NCI-H748 (cell line): ENCODE measurements around the gene ONECUT1.

Experiments
- DNase-seq: peaks from one replicate; lab custom pipeline; 2025; ENCODE audit not compliant: unreplicated experiment; lab: John Stamatoyannopoulos, UW

The ONECUT1 gene

GRCh38 chr15:52734329-52734728 lies 55.8 kb downstream of the ONECUT1 start:
- DNase-seq = no peak

GRCh38 chr15:52733696-52734255 lies 56.4 kb downstream of the ONECUT1 start:
- no peak for DNase-seq

DNA sequence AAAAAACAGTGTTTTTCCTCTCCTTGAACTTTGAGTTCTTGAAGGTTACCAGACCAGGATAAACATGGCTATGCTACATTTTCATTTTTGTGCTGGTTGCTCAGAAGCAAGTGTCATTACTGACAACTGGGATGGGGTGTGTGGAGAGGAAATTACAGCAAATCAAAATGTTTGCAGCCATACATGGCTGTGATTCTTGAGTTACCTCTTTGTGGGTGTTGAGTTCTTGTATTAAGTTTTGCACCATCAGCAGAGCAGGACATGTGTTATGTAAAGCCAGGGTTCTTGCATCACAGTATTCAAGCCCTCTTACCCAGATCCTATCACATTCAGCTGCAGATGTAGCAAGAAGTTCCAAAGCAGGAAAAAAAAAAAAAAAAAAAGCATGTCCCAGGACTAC lies 57.0 kb downstream of the ONECUT1 start:
- no peak for DNase-seq

DNA sequence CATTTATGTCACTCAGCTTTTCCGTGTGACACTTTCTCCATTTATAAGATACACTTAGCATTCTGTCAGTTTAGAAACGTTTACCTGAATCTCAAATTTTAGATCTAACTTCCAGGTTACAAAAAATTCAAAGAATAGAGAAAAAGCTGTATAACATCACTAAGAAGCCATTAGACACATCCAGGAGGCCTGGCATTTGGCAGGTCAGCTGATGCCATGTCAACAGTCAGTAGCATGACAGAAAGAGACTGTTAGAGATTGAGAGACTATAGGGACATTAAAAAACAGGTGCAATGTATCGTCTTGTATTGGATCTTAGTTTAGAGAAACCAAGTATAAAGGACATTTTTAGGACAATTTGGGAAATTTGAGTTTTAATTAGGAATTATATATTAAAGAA lies 57.6 kb downstream of the ONECUT1 start:
- DNase-seq = no peak

DNA sequence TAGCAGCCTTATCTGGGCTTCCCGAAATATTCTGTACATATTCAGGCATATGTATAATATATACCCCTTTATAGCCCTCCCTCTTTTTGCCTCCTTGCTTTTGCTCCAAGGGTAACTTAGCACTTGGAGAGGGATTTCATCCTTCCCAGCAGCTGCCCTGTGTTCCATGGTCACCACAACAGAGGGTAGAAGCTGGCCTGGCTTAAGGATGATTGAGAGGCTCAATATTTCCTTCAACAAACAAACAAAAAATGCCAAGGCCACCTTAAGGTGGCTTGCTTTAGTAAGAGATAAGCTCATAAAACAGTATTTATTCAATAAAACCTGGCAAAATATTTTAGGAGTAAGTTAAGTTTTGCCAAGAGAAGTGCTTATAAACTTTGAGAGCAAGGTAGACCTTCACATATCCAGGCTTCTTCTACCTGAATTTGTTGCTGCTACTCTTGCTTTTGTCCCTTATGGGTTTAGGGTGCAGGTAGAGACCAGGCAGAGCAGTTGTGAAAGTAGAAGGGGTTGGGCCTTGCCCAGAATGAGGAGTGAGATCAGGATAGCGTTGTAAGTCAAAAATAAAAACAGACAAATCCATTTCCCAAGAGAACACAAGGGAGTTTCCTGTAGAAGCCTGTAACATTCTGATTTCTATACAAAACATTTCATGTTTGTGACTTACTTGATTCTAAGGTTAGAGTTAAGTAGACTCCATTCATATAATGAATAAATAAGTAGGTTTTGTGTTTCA lies 58.2 kb downstream of the ONECUT1 start:
- DNase-seq = no peak

GRCh38 chr15:52731004-52731403 lies 59.1 kb downstream of the ONECUT1 start:
- no peak for DNase-seq

DNA sequence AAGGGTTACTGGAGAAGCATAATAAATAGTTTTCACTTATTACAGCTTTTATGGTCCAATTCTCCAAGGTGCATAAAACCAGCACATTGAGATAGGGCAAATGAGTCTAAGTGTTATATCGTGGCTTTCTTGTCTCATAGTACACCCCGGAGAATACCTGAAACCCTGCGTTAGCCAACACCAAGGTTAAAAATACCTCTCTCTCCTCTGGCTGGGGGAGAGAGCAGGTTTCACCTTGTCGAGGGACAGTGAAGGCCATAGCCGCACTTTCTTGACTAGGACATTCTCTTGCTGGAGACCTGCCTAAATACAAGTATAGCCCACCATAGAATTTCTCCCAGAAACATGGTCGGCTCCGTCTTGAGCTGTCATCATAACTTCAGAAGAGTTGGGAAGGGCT lies 59.5 kb downstream of the ONECUT1 start:
- no peak for DNase-seq

DNA sequence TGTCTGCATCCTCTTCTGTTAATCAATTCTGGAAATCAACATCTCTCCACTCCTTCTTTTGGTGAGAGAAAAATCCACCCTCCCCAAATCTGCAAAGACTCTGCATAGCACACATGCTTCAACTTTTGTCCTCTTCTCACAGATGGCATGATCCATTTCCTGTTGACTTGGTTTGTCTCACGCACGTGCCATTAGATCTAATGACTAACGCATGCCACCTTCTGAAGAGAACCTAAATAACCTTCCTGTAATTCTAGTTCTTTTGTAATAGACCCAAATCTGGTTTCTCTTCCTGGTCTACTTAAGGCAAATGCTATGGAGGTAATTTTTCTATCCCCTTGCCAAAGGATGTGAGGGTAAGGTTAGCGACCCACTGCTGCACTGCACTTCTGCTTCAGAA lies 60.0 kb downstream of the ONECUT1 start:
- peak; percentile 17 for DNase-seq

GRCh38 chr15:52728899-52729298 lies 61.2 kb downstream of the ONECUT1 start:
- DNase-seq = no peak

DNA sequence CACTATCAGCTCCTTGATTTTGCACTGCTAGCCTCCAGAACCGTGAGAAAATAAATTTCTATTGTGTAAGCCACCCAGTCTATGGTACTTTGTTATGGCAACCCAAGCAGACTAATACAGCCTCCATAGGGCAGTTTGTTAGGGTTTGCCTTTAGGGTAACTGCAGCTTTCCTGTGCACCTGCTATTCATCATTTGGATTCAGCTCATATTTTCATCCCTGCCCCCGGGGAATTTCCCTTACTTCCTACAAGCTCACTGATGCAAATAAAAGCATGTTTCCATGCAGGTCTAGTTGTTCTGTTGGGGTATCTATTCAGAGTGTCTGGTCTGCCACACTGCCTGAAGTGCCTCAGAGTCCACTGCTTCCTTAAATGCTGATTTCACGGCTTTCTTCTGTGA lies 62.3 kb downstream of the ONECUT1 start:
- no peak for DNase-seq

DNA sequence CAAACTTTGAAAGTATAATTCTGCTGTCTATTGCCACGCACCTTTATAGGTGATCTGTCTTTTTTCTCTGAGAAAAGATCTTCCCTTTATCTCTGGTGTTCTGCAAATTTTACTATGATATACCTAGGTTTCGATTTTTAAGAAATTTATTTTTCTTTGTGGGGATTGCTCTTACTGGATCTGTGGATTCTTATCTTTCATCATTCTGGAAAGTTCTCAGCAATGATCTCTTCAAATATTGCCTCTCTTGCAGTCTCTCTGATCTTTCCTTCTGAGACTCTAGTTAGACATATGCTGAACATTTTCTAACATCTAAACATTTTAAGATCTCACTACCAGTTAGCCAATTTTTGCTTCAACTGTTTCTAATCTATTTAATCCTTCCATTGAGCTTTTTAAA lies 63.9 kb downstream of the ONECUT1 start:
- no peak for DNase-seq

DNA sequence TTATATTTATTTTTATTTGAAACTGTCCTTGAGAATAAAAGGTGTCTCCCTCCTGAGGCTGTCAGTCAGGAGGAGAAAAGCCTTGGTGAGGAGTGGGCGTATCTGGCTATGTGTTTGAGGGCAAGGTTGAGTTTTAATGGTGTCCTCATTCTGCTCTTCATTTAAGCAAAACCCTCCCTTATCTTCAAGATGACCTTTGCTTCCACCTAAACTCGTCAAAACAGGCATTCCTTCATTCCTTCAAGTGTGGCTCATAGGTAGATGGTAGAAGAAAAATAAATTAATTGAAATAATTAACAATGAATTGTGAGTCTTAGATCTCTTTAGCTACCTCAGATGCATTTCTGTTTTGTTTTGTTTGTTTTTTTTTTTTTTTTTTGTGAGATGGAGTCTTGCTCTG lies 71.6 kb downstream of the ONECUT1 start:
- no peak for DNase-seq

- no peak for DNase-seq
Observed at GRCh38 chr15:52717924-52718323, 72.2 kb downstream of the ONECUT1 start.

GRCh38 chr15:52717481-52717880 lies 72.7 kb downstream of the ONECUT1 start:
- DNase-seq = no peak

- no peak for DNase-seq
Observed at GRCh38 chr15:52716536-52716935, 73.6 kb downstream of the ONECUT1 start.

DNA sequence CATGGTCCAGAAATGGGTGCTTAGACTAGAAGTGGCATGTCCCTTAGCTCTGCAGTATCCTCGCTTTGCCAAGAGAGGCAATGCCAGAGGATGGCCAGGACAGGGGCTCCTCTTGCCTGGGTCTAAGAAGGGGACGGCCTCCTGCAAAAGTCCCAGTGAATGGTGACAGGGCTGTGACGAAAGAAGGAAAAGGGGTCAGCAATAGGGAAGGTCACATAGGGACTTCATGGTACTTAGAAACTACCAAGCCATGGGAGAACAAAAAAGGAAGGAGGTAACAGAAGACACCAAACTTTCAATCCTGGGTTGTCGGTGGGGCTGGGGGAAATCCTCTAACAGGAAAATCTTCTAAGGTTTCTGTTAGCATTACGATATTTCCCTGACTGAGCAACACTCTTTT lies 74.7 kb downstream of the ONECUT1 start:
- no peak for DNase-seq

GRCh38 chr15:52714968-52715367 lies 75.2 kb downstream of the ONECUT1 start:
- DNase-seq = no peak

- DNase-seq = no peak
Observed at GRCh38 chr15:52710708-52711389, 79.3 kb downstream of the ONECUT1 start.

DNA sequence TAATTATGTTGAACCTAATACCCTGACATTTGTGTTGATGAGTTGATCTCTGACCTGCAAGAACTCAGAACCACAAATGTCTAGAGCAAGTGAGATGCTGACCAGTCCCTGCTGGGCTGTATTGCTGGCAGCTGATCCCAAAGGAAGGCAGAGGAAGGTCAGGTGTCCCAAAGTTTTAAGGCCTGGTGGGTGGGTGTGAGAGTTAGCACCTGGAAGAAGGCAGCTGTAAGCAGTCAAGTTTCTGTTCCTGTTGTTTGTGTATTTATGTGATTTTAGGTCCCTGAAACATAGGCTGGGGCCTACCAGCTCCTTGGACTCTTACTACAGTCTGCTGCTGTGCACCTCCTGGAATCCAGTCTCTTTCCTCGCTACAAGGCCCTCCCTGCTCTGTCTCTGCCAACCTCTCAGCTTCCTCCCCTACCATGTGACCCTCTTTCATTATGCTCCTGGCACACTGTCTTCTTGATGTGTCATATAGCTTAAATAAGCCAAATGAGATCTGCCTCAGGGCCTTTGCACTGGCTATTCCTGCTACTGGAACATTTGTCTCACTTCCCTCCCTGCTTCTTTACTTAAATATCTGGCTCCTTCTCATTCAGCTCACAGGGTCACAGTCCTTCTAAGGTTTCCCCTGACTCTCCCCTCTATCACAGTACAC lies 80.0 kb downstream of the ONECUT1 start:
- DNase-seq = no peak

- peak; percentile 19 for DNase-seq
Observed at GRCh38 chr15:52709187-52709981, 80.8 kb downstream of the ONECUT1 start.
